Measurements from ENCODE around the gene FMNL1. TPM values are rescaled to one million over a fixed set of nuclear protein-coding genes. Genes with fewer than 3 reads are reported as not detected.
"Not testable (repeated sequence)": the region's sequence is repeated elsewhere in the genome, so short reads cannot be mapped to it uniquely, and the experiment has no call there.

Gene FMNL1
- total RNA-seq, 1 donor from 2014 or later: 351 TPM

- Mint-ChIP-seq H3K27me3 (no peaks in the 10 kb centered on the region), H3K4me1 (peaks cover 4% of the 10 kb centered on the region), H3K36me3 (ENCODE audit: low read depth) (no peaks in the 10 kb centered on the region), H3K9me3 (no peaks in the 10 kb centered on the region), H3K4me3 (no peak overlapping the region), H3K27ac (no peak overlapping the region)
- CTCF ChIA-PET: interaction anchor here (1.4 to 1.9 kb wide), 2 partner anchors 52 to 66 kb away, joined by 4 to 9 read pairs; partner anchors contain the start of gene ACBD4
- intact Hi-C loops (cut with micrococcal nuclease): no loop called here
- DNase-seq (no peak), ATAC-seq (ENCODE audit: low read depth) (no peak)
- POLR2A ChIA-PET: interaction anchor here (0.9 kb wide), 1 partner anchor 52 kb away, joined by 3 read pairs; no protein-coding TSS in a partner anchor
- TF ChIP-seq CTCF (IDR thresholded peaks at IDR 0.05): no peak
These were observed 20.2 kb upstream of the FMNL1 start for GRCh38 chr17:45201457-45201856.

DNA sequence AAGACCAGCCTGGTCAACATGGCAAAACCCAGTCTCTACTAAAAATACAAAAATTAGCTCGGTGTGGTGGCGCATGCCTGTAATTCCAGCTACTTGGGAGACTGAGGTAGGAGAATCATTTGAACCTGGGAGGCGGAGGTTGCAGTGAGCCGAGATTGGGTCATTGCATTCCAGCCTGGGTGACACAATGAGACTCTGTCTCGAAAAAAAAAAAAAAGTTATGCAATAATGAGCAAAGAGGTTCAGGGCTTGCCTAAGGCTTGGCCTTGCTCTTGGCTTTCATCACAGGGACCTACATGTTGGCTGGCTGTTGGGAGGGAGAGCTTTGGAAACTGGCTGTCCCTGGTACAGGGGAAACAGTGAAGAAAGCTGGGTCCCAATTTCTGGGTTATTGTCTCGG is 19.8 kb upstream of the FMNL1 start:
- ATAC-seq (ENCODE audit: low read depth); H3K4me1 Mint-ChIP-seq; POLR2A ChIA-PET; H3K4me3 Mint-ChIP-seq; DNase-seq; H3K27ac Mint-ChIP-seq; intact Hi-C loops (cut with micrococcal nuclease); H3K36me3 Mint-ChIP-seq (ENCODE audit: low read depth); H3K27me3 Mint-ChIP-seq; H3K9me3 Mint-ChIP-seq: not testable (repeated sequence)
- CTCF ChIA-PET: interaction anchor here (1.9 kb wide), 1 partner anchor 66 kb away, joined by 9 read pairs; the partner anchor contains the start of gene ACBD4

DNA sequence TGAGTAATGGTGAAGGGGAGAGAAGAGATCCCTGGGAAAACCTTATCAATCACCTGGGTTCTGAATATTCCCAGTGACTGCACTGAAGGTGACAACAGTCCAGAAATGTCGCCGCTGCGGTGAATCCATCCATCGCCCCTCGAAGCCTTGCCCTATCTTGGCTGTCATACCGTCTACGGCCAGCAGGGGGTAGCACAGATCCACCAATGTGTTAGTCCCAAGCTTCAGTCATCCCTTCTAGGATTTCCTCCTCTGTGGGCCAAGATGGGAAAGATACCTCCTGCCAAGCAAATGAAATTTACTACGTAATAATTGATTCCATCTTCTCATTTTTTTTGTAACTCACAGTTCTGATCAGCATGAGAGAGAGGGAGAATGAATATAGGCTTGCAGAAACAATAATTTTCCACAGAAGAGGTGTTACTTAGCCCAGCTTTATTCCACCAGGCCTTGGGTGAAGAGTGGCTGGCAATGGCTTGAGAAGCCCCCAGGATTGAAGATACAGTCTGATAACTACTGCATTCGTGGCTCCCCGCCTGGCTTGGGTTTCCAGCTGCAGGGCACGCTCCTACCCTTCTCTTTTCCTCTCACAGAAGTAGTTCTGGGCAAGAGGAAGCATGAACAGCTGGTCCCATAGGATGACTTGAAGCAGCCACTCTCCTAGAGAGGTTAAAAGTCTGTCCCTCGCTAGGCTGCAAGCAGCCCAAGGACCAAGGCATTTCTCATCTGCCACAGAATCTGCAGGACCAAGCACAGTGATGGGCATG is 2.6 kb upstream of the FMNL1 start:
- Mint-ChIP-seq H3K4me3 (peak overlapping the region; percentile 82), H3K36me3 (ENCODE audit: low read depth) (peaks cover 61% of the 10 kb centered on the region), H3K27ac (peak overlapping the region; percentile 54), H3K4me1 (peaks cover 40% of the 10 kb centered on the region), H3K27me3 (no peaks in the 10 kb centered on the region), H3K9me3 (no peaks in the 10 kb centered on the region)
- CTCF ChIA-PET: interaction anchor here (0.6 to 11.7 kb wide), 34 partner anchors 12 to 633 kb away, joined by 3 to 203 read pairs (median 6); partner anchors contain the start of genes ACBD4 and MAP3K14
- intact Hi-C loops (cut with micrococcal nuclease): loop anchor here (1.0 kb wide), 5 partner anchors 10 to 166 kb away; no protein-coding TSS in a partner anchor
- ATAC-seq (ENCODE audit: low read depth): peak; percentile 29
- DNase-seq: peak; percentile 83
- POLR2A ChIA-PET: interaction anchor here (0.6 to 10.0 kb wide), 19 partner anchors 15 to 168 kb away, joined by 3 to 378 read pairs (median 5); partner anchors contain the start of genes ACBD4, HEXIM1, HEXIM2 and MAP3K14
- peak; percentile 95 for TF ChIP-seq CTCF (IDR thresholded peaks at IDR 0.05)

DNA sequence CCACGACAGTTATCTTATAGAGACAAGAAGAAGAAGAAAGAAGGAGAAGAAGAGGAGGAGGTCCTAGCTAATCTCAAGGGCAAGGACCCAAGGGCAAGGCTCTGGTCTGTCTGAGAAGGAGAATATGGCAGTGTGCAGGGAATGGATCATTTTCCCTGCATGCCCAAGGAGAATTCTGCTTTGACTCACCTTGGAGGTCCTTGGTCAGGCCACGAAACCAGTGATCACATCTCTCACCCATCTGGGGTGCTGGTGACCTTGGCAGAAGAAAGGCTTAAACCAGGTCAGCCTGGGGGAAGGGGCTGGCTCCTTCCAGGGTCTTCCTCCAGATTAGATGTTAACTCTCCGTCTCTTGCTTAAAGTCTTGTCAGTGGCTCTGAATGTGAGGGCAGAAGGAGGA is 1.6 kb upstream of the FMNL1 start:
- ChIA-PET POLR2A (interaction anchor here (0.8 to 10.0 kb wide), 8 partner anchors 14 to 97 kb away, joined by 3 to 378 read pairs (median 20); partner anchors contain the start of genes ACBD4, HEXIM1 and MAP3K14), CTCF (interaction anchor here (0.7 to 11.7 kb wide), 22 partner anchors 11 to 179 kb away, joined by 3 to 203 read pairs (median 7); partner anchors contain the start of gene MAP3K14)
- H3K4me3 Mint-ChIP-seq: peak overlapping the region; percentile 82
- no peak for ATAC-seq (ENCODE audit: low read depth)
- no peak for DNase-seq
- H3K4me1 Mint-ChIP-seq: peaks cover 50% of the 10 kb centered on the region
- H3K27me3 Mint-ChIP-seq: no peaks in the 10 kb centered on the region
- peak overlapping the region; percentile 54 for H3K27ac Mint-ChIP-seq
- intact Hi-C loops (cut with micrococcal nuclease): no loop called here
- no peaks in the 10 kb centered on the region for H3K9me3 Mint-ChIP-seq
- H3K36me3 Mint-ChIP-seq (ENCODE audit: low read depth): peaks cover 57% of the 10 kb centered on the region
- no peak for TF ChIP-seq CTCF (IDR thresholded peaks at IDR 0.05)

GRCh38 chr17:45222014-45222288 is 266 bp downstream of the FMNL1 start:
- H3K4me3 Mint-ChIP-seq: peak overlapping the region; percentile 99
- CTCF ChIA-PET: interaction anchor here (0.8 to 11.7 kb wide), 7 partner anchors 9 to 164 kb away, joined by 3 to 203 read pairs (median 4); partner anchors contain the start of gene ACBD4

More at GRCh38 chr17:45222014-45222288, 266 bp downstream of the FMNL1 start:
- Mint-ChIP-seq H3K27ac (no peak overlapping the region), H3K9me3 (no peaks in the 10 kb centered on the region), H3K36me3 (ENCODE audit: low read depth) (peaks cover 51% of the 10 kb centered on the region), H3K4me1 (peaks cover 68% of the 10 kb centered on the region), H3K27me3 (no peaks in the 10 kb centered on the region)
- DNase-seq (no peak), ATAC-seq (ENCODE audit: low read depth) (no peak)
- POLR2A ChIA-PET: interaction anchor here (0.5 to 10.0 kb wide), 16 partner anchors 12 to 187 kb away, joined by 3 to 378 read pairs (median 8); partner anchors contain the start of genes HEXIM1, HEXIM2, MAP3K14 and NMT1
- intact Hi-C loops (cut with micrococcal nuclease): no loop called here
- TF ChIP-seq CTCF (IDR thresholded peaks at IDR 0.05): no peak
